Mucosa of gallbladder (tissue), 1 donor: ENCODE data around the gene LSMEM2. TPM values are rescaled to one million over a fixed set of nuclear protein-coding genes. Genes with fewer than 3 reads are reported as not detected.
"Not testable (repeated sequence)": the region's sequence is repeated elsewhere in the genome, so short reads cannot be mapped to it uniquely, and the experiment has no call there.

Source experiments
- DNase-seq: peaks from one replicate; pipeline ENCODE4 v3.0.0-alpha.2; 2020; ENCODE audit warnings: low spot score
- total RNA-seq: library from RNA; stranded (reverse); gene quantifications from one replicate; pipeline ENCODE4 v1.2.1, GENCODE V29; 2021
- donor health status: DM: no; HTN: no; CAD: no.

LSMEM2 gene
- total RNA-seq, 1 donor from 2014 or later: 0.95 TPM

GRCh38 chr3:50298836-50299637 lies 20.1 kb downstream of the LSMEM2 start, which contains the start of the genes HYAL3 and NAA80:
TSS of gene HYAL3 (minus strand) at chr3:50299405. CDS start at chr3:50295602, 3,803 bp downstream.
TSS of gene NAA80 (minus strand) at chr3:50299405. CDS start at chr3:50297463, 1,942 bp downstream.
- DNase-seq: peak; percentile 100

GRCh38 chr3:50299638-50299928 lies 20.7 kb downstream of the LSMEM2 start:
- no peak for DNase-seq

DNA sequence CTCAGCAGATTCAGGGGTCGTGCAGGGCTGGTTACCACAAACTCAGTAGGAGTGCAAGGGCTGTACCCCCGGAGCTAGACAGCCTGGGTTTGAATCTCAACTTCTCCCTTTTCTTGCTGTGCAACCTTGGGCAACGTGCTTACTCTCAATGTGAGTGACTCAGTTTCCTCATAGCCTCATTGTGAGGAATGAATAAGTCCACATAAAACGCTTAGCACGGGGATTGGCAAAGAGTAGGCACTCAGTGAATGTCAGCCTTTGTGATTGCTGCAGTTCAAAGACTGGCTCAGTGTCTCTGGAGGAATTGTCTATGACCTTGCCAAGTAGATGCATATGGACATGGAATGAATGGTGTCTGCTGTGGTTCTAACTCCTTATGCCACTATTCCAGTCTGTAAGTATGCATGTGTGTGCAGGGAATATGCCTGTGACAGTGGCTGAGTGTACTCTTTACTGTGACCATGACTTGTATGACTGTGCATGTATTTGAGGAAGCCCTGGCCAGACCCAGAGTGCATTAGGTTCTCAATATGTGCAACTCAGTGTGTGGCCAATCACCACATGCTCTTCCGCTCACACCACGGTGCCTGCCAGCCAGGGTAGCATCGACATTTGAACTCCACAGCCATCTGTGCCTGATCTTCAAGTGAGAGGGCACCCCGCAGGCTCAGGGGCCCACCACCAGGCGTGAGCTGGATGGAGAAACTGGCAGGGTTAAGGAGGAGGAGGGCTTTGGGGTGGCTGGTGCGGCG lies 21.2 kb downstream of the LSMEM2 start:
- no peak for DNase-seq

DNA sequence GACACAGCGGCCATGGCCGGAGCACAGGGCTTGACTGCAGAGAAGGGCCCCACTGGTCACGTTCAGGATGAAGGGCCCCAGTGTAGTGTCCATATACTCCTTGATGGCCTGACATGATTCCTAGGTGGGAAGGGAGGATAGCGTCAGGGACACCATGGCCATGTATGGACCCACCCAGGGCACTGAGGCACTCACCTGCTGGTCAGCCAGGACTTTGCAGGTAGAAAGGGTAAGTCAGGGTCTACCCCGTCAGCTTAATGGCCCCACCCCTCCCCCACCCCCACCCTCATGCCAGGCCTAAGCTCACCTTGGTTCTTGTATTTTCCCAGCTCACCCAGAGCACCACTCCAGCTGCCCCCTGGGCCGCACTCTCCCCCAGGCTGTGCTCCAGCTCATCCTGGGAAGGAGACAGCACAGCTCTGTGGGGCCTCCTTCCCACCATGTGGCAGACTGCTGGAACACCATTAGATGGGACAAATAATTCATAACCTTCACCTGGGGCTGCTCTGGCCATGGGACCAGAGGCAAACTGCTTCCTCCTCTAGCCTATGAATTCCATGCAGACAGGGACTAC lies 21.9 kb downstream of the LSMEM2 start:
- no peak for DNase-seq

GRCh38 chr3:50302095-50303012 lies 23.5 kb downstream of the LSMEM2 start:
- no peak for DNase-seq

GRCh38 chr3:50303013-50303815 lies 24.3 kb downstream of the LSMEM2 start, which contains the start of gene HYAL1:
TSS of gene HYAL1 (minus strand) at chr3:50303574. CDS start at chr3:50302956, 618 bp downstream.
- DNase-seq: peak; percentile 79

- no peak for DNase-seq
Measured at GRCh38 chr3:50304601-50305000, 25.7 kb downstream of the LSMEM2 start.

DNA sequence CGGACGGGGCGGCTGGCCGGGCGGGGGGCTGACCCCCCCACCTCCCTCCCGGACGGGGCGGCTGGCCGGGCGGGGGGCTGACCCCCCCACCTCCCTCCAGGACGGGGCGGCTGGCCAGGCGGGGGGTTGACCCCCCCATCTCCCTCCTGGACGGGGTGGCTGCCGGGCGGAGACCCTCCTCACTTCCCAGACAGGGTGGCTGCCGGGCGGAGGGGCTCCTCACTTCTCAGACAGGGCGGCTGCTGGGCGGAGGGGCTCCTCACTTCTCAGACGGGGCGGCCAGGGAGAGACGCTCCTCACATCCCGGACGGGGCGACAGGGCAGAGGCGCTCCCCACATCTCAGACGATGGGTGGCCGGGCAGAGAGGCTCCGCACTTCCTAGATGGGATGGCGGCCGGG lies 33.2 kb downstream of the LSMEM2 start:
- DNase-seq: not testable (repeated sequence)

DNA sequence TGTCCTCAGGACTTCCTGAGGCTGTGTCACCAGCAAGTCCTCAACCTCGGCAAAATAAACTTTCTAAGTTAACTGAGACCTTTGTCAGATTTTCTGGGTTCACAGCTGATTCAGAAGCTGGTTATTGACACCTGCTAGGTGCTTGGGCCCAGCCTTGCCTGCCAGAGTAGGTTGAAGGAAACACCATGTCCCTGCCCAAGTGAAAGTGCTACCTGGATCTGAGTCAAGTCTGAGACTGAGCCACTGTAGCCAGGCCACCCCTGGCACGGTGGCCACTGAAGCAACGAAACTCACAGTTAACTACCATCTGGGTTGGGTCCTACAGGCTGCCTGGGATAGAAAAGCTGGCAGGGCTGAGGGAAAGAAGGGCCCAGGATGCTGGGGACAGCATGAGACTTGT lies 35.5 kb downstream of the LSMEM2 start:
- no peak for DNase-seq

DNA sequence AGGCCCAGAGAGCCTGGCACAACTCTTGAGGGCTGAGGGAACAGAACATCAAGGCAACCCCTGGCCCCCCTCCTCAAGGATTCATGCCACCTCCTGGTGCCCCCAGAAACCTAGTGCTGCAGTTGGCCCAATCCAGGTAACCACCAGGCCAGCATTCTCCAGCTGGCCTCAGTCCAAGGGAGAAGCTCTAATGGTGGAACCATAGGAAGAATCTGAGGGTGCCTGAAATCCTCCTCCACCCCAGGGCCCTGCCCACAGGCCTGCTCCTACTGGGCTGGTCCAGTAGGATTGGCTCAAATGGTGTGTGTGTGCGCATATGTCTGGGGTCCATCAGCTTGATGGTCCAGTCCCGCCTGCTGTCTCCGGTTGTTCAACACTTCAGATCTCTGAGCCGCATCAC lies 35.9 kb downstream of the LSMEM2 start:
- no peak for DNase-seq

DNA sequence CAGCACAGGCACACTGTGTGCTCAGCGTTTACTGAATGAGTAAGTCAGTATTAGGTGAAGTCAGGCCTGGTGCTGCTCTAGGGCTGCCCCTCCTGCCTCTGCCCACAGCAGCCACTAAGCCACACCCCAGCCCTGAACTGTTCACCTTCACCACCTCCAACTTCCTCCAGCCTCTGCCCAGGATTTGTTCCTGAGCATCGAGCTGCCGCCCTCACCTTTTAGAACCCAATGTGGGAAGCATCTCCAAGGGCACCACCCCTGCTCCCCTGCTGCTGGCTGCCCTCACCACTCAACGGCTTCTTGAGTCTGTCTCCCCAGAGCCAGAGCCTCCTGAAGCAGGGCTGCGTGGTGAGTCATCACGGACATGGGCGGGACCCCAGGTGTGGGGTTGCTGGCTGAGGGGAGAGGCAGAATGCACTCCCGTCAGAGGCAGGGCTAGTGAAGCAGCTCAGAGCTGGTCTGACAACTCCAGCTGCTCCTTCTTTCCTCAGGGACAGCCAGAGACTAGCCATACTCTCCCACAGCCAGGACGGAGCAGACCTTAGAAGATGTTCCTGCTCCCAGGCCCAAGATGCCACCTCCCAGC lies 37.9 kb downstream of the LSMEM2 start:
- peak; percentile 90 for DNase-seq

DNA sequence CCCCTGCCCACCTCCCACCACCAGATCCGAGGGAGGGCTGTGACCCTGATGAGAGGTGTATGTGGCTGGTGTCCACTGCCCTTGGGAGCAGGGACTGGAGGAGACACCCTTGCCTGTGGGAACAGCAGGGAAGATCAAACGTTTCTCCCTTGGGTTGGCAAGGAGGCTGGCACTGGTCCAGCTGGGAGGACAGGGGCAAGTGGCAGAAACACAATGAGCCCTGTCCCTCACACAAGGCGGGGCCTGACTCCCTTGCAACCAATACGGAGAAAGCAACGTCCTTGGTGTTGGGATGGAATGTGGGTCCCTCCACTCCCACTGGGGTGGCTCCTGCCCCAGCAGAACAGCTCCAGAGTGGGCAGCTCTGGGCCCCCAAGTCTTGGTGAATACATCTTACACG lies 38.4 kb downstream of the LSMEM2 start:
- peak; percentile 60 for DNase-seq

GRCh38 chr3:50318163-50318562 lies 39.3 kb downstream of the LSMEM2 start:
- no peak for DNase-seq

DNA sequence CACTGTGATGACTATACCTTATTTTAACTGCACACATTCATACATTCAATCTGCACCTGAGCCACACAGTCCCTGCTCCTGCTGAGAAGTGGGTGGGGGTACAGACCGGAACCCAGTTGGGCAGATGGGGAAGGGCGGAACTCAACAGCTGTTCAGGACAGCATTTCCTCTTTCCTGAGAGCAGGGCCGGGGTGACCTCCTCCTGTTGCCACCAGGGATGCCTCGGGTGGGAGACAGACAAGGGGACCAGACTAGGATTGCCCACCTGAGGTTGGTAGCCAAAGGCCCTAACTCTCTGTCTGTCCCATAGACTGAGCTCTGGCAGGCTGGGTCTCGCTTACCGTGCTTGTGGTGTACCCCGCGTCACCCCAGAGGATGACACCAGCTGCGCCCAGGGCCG lies 39.7 kb downstream of the LSMEM2 start:
- DNase-seq: no peak

DNA sequence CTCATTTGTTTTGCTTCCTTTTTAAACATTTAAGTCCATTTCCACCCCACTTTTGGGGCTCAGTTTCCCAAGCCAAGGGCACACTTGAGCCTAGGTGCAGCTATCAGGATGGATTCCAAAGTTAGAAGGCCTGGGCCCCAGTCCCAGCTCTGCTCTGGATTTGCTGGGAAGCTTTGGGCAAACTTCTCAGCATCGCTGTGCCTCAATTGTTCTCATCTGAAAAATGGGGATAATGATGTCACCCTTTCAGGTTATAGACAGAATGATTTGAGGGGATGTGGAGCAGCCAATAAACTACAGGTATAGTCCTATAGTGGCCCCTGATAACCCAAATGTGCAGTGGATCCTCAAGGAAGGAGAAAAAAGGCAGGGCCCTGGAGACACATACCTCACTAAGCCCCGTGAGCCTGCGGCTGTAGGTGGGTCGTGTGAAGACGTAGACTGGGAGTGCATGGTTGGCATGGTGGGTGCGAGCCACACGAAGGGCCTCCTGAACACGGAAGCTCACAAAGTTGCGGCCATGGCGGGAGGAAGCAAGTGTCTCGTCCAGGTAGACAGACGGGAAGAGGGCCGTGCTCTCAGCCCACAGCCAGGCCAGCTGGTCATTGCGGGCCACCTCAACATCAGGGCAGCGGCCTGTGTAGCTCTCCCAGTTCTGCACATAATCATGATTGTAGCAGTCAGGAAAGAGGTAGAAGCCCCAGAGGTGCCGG lies 40.5 kb downstream of the LSMEM2 start:
- no peak for DNase-seq

DNA sequence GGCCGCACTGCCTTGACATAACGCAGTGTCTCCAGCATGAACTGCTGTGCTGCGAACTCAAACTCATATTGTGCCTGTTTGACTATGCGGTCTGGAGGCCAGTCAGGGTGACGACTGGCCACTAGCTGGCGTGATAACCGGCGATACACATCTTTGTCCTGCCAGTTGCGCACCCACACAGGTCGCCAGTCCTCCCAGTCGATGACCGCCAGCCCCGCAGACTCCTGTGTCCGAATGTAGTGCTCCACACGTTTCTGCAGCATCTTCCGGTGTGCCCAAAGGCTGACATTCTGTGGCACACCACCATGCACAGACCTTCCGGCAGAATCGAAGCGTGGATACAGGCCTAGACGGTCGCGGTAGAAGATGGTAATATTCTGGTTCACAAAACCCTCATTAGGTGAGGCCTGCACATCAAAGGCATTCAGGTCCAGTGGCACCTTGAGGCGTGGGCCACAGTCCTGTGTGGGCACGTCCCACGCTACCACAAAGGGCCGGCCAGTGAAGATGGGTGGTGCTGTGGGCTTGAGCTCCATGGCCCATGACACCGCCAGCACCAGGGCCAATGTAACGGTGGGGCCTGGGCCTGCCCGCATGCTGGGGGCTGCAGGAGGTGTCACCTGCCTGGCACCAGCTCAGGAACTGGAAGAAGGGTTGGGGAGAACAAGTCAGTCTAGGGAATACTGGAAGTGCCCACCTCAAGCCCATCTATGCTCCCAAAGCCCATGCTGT lies 41.2 kb downstream of the LSMEM2 start:
- DNase-seq: no peak

DNA sequence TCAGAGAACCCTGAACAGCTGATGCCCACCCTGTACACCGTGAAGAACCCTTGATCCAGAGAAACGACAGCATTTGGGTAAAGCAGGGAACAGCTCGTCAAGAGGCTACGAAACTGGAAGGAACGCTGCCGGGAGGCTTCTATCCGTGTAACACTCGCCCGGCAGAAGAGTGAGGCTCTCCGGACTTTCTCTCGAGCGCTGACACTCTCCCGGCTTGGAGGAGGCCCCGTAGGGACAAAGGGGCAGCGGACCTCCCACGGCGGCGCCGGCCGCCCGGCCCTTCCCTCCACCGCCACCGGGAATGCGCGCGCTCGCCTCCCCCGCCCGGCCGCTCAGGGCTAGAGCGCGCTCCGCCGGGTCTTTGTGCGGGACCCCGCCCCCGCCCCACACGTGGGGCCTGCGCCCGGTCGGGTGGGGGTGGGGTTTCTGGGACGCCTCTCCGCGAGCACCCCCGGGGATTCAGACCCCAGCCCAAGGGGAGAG lies 42.0 kb downstream of the LSMEM2 start:
- peak; percentile 74 for DNase-seq

GRCh38 chr3:50321336-50322114 lies 42.6 kb downstream of the LSMEM2 start:
- DNase-seq: peak; percentile 89
